Measurements from ENCODE around the gene HJV.

Gene HJV

DNA sequence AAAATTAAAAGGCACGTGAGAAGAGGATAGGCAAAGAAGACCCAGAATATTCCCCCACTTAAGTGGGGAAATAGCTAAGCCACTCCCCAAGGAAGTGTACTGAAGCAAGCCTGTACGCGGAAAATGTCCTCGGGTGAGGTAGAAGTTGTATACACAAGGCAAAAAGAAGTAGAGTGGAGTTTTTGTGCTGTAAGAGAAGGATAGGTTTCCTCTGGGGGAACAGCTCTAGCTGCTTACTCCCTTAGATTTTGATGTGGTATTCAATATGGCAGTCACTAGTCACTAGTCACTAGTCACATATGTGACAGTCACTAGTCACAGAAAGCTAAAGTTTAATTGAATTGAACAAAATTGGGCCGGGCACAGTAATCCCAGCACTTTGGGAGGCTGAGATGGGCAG, 32.8 kb downstream of the HJV start:
- DNase-seq (ENCODE audit: low read depth), result peak; percentile 29
- H3K4me3 ChIP-seq (ENCODE audit: low read length), result no peak overlapping the region
- TF ChIP-seq, protein P1, sequence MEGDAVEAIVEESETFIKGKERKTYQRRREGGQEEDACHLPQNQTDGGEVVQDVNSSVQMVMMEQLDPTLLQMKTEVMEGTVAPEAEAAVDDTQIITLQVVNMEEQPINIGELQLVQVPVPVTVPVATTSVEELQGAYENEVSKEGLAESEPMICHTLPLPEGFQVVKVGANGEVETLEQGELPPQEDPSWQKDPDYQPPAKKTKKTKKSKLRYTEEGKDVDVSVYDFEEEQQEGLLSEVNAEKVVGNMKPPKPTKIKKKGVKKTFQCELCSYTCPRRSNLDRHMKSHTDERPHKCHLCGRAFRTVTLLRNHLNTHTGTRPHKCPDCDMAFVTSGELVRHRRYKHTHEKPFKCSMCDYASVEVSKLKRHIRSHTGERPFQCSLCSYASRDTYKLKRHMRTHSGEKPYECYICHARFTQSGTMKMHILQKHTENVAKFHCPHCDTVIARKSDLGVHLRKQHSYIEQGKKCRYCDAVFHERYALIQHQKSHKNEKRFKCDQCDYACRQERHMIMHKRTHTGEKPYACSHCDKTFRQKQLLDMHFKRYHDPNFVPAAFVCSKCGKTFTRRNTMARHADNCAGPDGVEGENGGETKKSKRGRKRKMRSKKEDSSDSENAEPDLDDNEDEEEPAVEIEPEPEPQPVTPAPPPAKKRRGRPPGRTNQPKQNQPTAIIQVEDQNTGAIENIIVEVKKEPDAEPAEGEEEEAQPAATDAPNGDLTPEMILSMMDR (IDR thresholded peaks at IDR 0.05; ENCODE audit: insufficient read depth, low read depth, low read length, missing control alignments), result no peak

DNA sequence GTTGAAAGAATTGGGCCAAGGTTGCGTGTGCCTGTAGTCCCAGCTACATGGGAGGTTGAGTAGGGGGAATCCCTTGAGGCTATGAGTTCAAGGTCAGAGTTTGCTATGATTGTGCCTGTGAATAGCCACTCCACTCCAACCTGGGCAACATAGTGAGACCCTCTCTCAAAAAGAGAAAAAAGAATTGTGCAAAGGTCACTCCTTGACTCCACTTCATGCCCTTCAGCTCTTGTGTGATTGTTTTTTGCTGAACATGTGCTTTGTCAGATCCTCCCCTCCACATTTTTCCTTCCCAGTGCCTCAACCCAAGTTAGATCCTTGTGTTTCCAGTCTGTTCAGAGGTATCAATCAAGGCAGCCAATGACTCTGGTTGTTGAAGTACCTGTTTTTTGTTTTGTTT, 33.6 kb downstream of the HJV start:
- no peak overlapping the region for H3K4me3 ChIP-seq (ENCODE audit: low read length)
- TF ChIP-seq, protein P1 (IDR thresholded peaks at IDR 0.05; ENCODE audit: insufficient read depth, low read depth, low read length, missing control alignments), result no peak

DNA sequence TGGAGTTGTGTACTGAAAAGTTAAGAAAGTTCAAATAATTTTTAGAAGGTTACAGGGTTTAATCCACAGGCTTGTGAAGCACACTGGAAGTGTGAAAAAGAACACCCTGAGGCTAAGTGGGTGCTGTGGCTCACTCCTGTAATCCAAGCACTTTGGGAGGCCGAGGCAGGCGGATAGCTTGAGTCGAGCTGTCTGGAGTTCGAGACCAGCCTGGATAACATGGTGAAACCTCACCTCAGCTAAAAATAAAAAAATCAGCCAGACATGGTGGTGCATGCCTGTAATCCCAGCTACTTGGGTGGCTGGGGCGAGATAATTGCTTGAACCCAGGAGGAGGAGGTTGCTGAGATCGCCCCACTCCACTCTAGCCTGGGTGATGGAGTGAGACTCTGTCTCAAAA, 35.0 kb downstream of the HJV start:
- DNase-seq (ENCODE audit: low read depth), result no peak
- TF ChIP-seq, protein P1 (IDR thresholded peaks at IDR 0.05; ENCODE audit: insufficient read depth, low read depth, low read length, missing control alignments), result no peak
- H3K4me3 ChIP-seq (ENCODE audit: low read length), result no peak overlapping the region

More for the DNA sequence above, 33.6 kb downstream of the HJV start:
- no peak for DNase-seq (ENCODE audit: low read depth)

DNA sequence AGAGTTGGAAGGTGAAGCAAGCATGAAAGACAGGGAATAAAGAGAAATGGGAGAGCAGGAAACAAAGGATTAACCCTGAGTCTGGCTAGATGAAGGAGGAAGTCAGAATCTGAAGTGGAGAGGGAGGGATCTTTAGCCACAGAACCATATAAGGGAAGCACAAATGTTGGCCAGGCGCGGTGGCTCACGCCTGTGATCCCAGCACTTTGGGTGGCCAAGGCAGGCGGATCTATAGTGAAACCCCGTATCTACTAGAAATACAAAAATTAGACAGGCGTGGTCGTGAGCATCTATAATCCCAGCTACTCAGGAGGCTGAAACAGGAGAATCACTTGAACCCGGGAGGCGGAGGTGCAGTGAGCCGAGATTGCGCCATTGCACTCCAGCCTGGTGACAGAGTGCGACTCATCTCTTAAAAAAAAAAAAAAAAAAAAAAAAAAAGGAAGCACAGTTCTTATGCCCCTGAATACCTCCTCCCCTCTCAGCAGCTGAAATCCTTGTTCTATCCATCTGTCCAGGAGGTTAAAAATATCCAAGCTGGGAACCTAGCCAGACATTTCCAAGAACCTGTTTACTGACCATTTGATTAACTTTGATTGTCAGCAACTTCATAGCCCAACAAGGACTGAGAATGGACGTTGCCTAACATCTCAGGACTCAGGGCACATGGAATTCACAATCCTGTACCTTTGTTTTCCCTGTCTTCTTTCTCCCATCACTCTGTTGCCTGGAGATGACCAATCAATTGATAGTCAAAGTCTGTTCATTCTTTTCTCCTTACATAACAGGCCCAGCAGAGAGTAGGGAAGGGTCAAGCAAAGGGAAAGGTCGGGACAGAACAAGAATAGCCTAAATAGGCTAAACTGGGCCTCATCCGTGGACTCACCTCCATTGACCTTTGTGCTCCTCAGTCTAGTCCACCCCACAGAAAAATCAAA, 35.8 kb downstream of the HJV start:
- DNase-seq (ENCODE audit: low read depth), result peak; percentile 74
- no peak overlapping the region for H3K4me3 ChIP-seq (ENCODE audit: low read length)
- TF ChIP-seq, protein P1 (IDR thresholded peaks at IDR 0.05; ENCODE audit: insufficient read depth, low read depth, low read length, missing control alignments), result no peak

DNA sequence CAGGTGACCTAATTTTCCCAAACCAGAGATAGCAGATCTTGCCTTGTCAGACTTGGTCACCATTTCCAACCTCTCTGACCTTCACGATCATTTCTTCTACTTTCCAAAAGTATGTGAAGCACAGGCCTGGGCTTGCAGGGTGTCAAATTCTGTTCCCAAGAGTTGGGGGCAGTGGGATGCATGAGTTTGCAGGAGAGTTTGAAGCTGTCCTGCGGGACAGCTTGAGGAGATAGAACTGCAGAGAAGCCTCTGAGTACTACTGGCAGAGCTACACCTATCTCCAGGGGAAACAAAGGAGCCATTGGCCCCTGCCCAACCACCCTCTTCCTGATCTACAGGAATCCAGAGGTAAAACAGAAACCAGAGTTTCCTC, 36.4 kb downstream of the HJV start:
- TF ChIP-seq, protein P1 (IDR thresholded peaks at IDR 0.05; ENCODE audit: insufficient read depth, low read depth, low read length, missing control alignments), result no peak
- no peak overlapping the region for H3K4me3 ChIP-seq (ENCODE audit: low read length)
- DNase-seq (ENCODE audit: low read depth), result no peak

DNA sequence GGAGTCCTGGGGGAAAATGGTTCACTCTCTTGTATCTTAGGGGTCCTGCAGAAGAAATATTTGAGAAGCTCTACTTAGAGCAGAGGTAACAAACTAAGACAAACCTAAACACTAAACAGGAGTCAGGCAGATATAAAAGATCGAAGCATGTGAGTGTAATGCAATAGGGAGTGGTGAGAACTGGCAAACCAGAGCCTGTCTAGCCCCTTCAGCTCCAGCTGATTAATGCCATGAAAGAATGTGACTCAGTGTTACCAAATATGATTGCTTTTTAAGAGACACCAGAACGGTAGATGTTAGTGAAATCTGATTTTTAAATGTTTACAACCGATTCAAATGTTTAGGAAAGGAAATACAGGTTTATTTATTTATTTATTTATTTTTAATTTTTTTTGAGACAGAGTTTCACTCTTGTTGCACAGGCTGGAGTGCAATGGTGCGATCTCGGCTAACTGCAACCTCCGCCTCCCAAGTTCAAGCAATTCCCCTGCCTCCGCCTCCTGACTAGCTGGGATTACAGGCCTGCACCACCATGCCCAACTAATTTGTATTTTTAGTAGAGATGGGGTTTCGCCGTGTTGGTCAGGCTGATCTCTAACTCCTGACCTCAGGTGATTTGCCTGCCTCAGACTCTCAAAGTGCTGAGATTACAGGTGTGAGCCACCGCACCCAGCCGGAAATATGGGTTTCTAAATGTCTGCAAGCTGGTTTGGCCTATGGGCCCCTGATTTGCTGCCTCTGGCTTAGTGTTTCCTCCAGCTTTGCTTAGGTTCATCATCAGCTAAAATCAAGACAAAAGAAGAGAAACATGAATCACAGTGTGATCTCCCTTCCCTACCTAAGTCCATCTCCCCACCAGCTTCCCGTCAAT, 37.3 kb downstream of the HJV start:
- DNase-seq (ENCODE audit: low read depth), result peak; percentile 69
- TF ChIP-seq, protein P1 (IDR thresholded peaks at IDR 0.05; ENCODE audit: insufficient read depth, low read depth, low read length, missing control alignments), result no peak
- no peak overlapping the region for H3K4me3 ChIP-seq (ENCODE audit: low read length)
